ENCODE results near the gene SLC22A23.

The SLC22A23 gene

GRCh38 chr6:3421791-3422434 lies 34.9 kb downstream of the SLC22A23 start:
- DNase-seq (ENCODE audit: low read depth), result no peak
- no peak overlapping the region for H3K4me3 ChIP-seq (ENCODE audit: low read length)
- no peak for TF ChIP-seq CTCF (conservative IDR thresholded peaks at IDR 0.05; ENCODE audit: low read depth, low read length)

- TF ChIP-seq CTCF (conservative IDR thresholded peaks at IDR 0.05; ENCODE audit: low read depth, low read length), result no peak
- no peak overlapping the region for H3K4me3 ChIP-seq (ENCODE audit: low read length)
- DNase-seq (ENCODE audit: low read depth), result no peak
Observed at GRCh38 chr6:3421143-3421542, 35.7 kb downstream of the SLC22A23 start.

GRCh38 chr6:3419624-3420272 lies 37.1 kb downstream of the SLC22A23 start:
- no peak for TF ChIP-seq CTCF (conservative IDR thresholded peaks at IDR 0.05; ENCODE audit: low read depth, low read length)
- H3K4me3 ChIP-seq (ENCODE audit: low read length), result no peak overlapping the region
- DNase-seq (ENCODE audit: low read depth), result peak; percentile 79

- TF ChIP-seq CTCF (conservative IDR thresholded peaks at IDR 0.05; ENCODE audit: low read depth, low read length), result no peak
- DNase-seq (ENCODE audit: low read depth), result no peak
- H3K4me3 ChIP-seq (ENCODE audit: low read length), result no peak overlapping the region
Observed at GRCh38 chr6:3418496-3419060, 38.3 kb downstream of the SLC22A23 start.

- TF ChIP-seq CTCF (conservative IDR thresholded peaks at IDR 0.05; ENCODE audit: low read depth, low read length), result no peak
- DNase-seq (ENCODE audit: low read depth), result no peak
- no peak overlapping the region for H3K4me3 ChIP-seq (ENCODE audit: low read length)
Observed at GRCh38 chr6:3417473-3417872, 39.4 kb downstream of the SLC22A23 start.

GRCh38 chr6:3415490-3415889 lies 41.4 kb downstream of the SLC22A23 start:
- DNase-seq (ENCODE audit: low read depth), result no peak
- TF ChIP-seq CTCF (conservative IDR thresholded peaks at IDR 0.05; ENCODE audit: low read depth, low read length), result no peak
- H3K4me3 ChIP-seq (ENCODE audit: low read length), result no peak overlapping the region

GRCh38 chr6:3415082-3415453 lies 41.8 kb downstream of the SLC22A23 start:
- TF ChIP-seq CTCF (conservative IDR thresholded peaks at IDR 0.05; ENCODE audit: low read depth, low read length), result no peak
- H3K4me3 ChIP-seq (ENCODE audit: low read length), result no peak overlapping the region
- no peak for DNase-seq (ENCODE audit: low read depth)

Measured in retinal pigment epithelial cell (primary cell).